Measurements from ENCODE around the gene JDP2. TPM values are rescaled to one million over a fixed set of nuclear protein-coding genes. Genes with fewer than 3 reads are reported as not detected.

Gene JDP2
- total RNA-seq, 2 donors from 2014 or later: 15.7 to 23.1 TPM

GRCh38 chr14:75501080-75501479 is 73.3 kb downstream of the JDP2 start:
- Mint-ChIP-seq H3K4me3 (no peak overlapping the region), H3K27me3 (ENCODE audit: insufficient read depth) (peaks cover 2% of the 10 kb centered on the region), H3K9me3 (no peaks in the 10 kb centered on the region), H3K27ac (no peak overlapping the region), H3K4me1 (no peaks in the 10 kb centered on the region), H3K36me3 (ENCODE audit: low read depth) (no peaks in the 10 kb centered on the region)
- no peak overlapping the region for H3K4me3 ChIP-seq (ENCODE audit: low read length)
- no peaks in the 10 kb centered on the region for H3K4me1 ChIP-seq (ENCODE audit: control insufficient read depth, insufficient read depth, low read length)
- H3K9me3 ChIP-seq (ENCODE audit: control insufficient read depth, low read length): no peaks in the 10 kb centered on the region
- no peak overlapping the region for H3K9ac ChIP-seq (ENCODE audit: extremely low read depth, low read length, poor library complexity, severe bottlenecking)
- TF ChIP-seq, protein P1, sequence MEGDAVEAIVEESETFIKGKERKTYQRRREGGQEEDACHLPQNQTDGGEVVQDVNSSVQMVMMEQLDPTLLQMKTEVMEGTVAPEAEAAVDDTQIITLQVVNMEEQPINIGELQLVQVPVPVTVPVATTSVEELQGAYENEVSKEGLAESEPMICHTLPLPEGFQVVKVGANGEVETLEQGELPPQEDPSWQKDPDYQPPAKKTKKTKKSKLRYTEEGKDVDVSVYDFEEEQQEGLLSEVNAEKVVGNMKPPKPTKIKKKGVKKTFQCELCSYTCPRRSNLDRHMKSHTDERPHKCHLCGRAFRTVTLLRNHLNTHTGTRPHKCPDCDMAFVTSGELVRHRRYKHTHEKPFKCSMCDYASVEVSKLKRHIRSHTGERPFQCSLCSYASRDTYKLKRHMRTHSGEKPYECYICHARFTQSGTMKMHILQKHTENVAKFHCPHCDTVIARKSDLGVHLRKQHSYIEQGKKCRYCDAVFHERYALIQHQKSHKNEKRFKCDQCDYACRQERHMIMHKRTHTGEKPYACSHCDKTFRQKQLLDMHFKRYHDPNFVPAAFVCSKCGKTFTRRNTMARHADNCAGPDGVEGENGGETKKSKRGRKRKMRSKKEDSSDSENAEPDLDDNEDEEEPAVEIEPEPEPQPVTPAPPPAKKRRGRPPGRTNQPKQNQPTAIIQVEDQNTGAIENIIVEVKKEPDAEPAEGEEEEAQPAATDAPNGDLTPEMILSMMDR (conservative IDR thresholded peaks at IDR 0.05): no peak
- H3K27me3 ChIP-seq (ENCODE audit: control insufficient read depth, insufficient read depth, low read length, poor library complexity, severe bottlenecking): no peaks in the 10 kb centered on the region
- no peak for DNase-seq
- no peak overlapping the region for H3K27ac ChIP-seq (ENCODE audit: low read depth, low read length)
- WGBS, 2 experiments (ENCODE audit: insufficient coverage in 1 of 2, insufficient read length in 1 of 2): 94 to 100% methylated on average over 1 to 3 of the region's 3 CpGs
- no peaks in the 10 kb centered on the region for H3K36me3 ChIP-seq (ENCODE audit: control insufficient read depth, insufficient read depth, low read length)

GRCh38 chr14:75504411-75504810 is 76.6 kb downstream of the JDP2 start:
- H3K9ac ChIP-seq (ENCODE audit: extremely low read depth, low read length, poor library complexity, severe bottlenecking): no peak overlapping the region
- Mint-ChIP-seq H3K9me3 (peaks cover 4% of the 10 kb centered on the region), H3K4me3 (no peak overlapping the region), H3K4me1 (no peaks in the 10 kb centered on the region), H3K27ac (no peak overlapping the region), H3K36me3 (ENCODE audit: low read depth) (no peaks in the 10 kb centered on the region), H3K27me3 (ENCODE audit: insufficient read depth) (no peaks in the 10 kb centered on the region)
- H3K36me3 ChIP-seq (ENCODE audit: control insufficient read depth, insufficient read depth, low read length): no peaks in the 10 kb centered on the region
- no peak overlapping the region for H3K4me3 ChIP-seq (ENCODE audit: low read length)
- TF ChIP-seq, protein P1 (conservative IDR thresholded peaks at IDR 0.05): no peak
- no peak for DNase-seq
- H3K9me3 ChIP-seq (ENCODE audit: control insufficient read depth, low read length): peaks cover 8% of the 10 kb centered on the region
- WGBS, 2 experiments (ENCODE audit: insufficient coverage in 1 of 2, insufficient read length in 1 of 2): no CpG with 5 or more reads among the region's 1 CpG
- no peaks in the 10 kb centered on the region for H3K4me1 ChIP-seq (ENCODE audit: control insufficient read depth, insufficient read depth, low read length)
- H3K27ac ChIP-seq (ENCODE audit: low read depth, low read length): no peak overlapping the region
- H3K27me3 ChIP-seq (ENCODE audit: control insufficient read depth, insufficient read depth, low read length, poor library complexity, severe bottlenecking): no peaks in the 10 kb centered on the region

GRCh38 chr14:75506930-75507329 is 79.1 kb downstream of the JDP2 start:
- H3K4me3 Mint-ChIP-seq: no peak overlapping the region

More at GRCh38 chr14:75506930-75507329, 79.1 kb downstream of the JDP2 start:
- H3K9me3 Mint-ChIP-seq: peaks cover 10% of the 10 kb centered on the region
- no peak overlapping the region for H3K4me3 ChIP-seq (ENCODE audit: low read length)
- H3K9me3 ChIP-seq (ENCODE audit: control insufficient read depth, low read length): peaks cover 14% of the 10 kb centered on the region
- H3K27ac Mint-ChIP-seq: no peak overlapping the region
- H3K36me3 Mint-ChIP-seq (ENCODE audit: low read depth): no peaks in the 10 kb centered on the region
- H3K27ac ChIP-seq (ENCODE audit: low read depth, low read length): no peak overlapping the region
- H3K4me1 ChIP-seq (ENCODE audit: control insufficient read depth, insufficient read depth, low read length): no peaks in the 10 kb centered on the region
- no peak for DNase-seq
- no peaks in the 10 kb centered on the region for H3K4me1 Mint-ChIP-seq
- no peaks in the 10 kb centered on the region for H3K27me3 ChIP-seq (ENCODE audit: control insufficient read depth, insufficient read depth, low read length, poor library complexity, severe bottlenecking)
- H3K36me3 ChIP-seq (ENCODE audit: control insufficient read depth, insufficient read depth, low read length): no peaks in the 10 kb centered on the region
- no peak overlapping the region for H3K9ac ChIP-seq (ENCODE audit: extremely low read depth, low read length, poor library complexity, severe bottlenecking)
- TF ChIP-seq, protein P1 (conservative IDR thresholded peaks at IDR 0.05): no peak
- H3K27me3 Mint-ChIP-seq (ENCODE audit: insufficient read depth): peaks cover 3% of the 10 kb centered on the region
- WGBS, 2 experiments (ENCODE audit: insufficient coverage in 1 of 2, insufficient read length in 1 of 2): no CpG with 5 or more reads among the region's 1 CpG

Data from endodermal cell (in vitro differentiated cells).